Measurements from ENCODE around the gene PATJ. TPM values are rescaled to one million over a fixed set of nuclear protein-coding genes. Genes with fewer than 3 reads are reported as not detected.
"Not testable (repeated sequence)": the region's sequence is repeated elsewhere in the genome, so short reads cannot be mapped to it uniquely, and the experiment has no call there.

PATJ gene
- total RNA-seq, 2 donors from 2014 or later = 15.2 to 23.5 TPM

- no peak for DNase-seq (ENCODE audit: low spot score)
- intact Hi-C loops (cut with DNase I) = no loop called here
Observed at GRCh38 chr1:61864489-61864888, 122.2 kb downstream of the PATJ start.

GRCh38 chr1:61865646-61866220 lies 123.5 kb downstream of the PATJ start:
- intact Hi-C loops (cut with DNase I) = no loop called here

GRCh38 chr1:61869691-61870109 lies 127.4 kb downstream of the PATJ start:
- DNase-seq (ENCODE audit: low spot score) = no peak
- intact Hi-C loops (cut with DNase I) = no loop called here

More at GRCh38 chr1:61865646-61866220, 123.5 kb downstream of the PATJ start:
- DNase-seq (ENCODE audit: low spot score) = no peak

GRCh38 chr1:61872206-61872605 lies 129.9 kb downstream of the PATJ start:
- intact Hi-C loops (cut with DNase I) = no loop called here
- DNase-seq (ENCODE audit: low spot score) = no peak

GRCh38 chr1:61873581-61873980 lies 131.3 kb downstream of the PATJ start:
- intact Hi-C loops (cut with DNase I) = no loop called here
- DNase-seq (ENCODE audit: low spot score) = no peak

GRCh38 chr1:61873994-61874393 lies 131.7 kb downstream of the PATJ start:
- DNase-seq (ENCODE audit: low spot score) = no peak
- intact Hi-C loops (cut with DNase I) = no loop called here

- DNase-seq (ENCODE audit: low spot score) = no peak
- intact Hi-C loops (cut with DNase I) = no loop called here
Observed at GRCh38 chr1:61875198-61875597, 132.9 kb downstream of the PATJ start.

- intact Hi-C loops (cut with DNase I); DNase-seq (ENCODE audit: low spot score): not testable (repeated sequence)
Observed at GRCh38 chr1:61879887-61880474, 137.7 kb downstream of the PATJ start.

- intact Hi-C loops (cut with DNase I) = no loop called here
- no peak for DNase-seq (ENCODE audit: low spot score)
Observed at GRCh38 chr1:61887076-61887867, 145.0 kb downstream of the PATJ start.

- DNase-seq (ENCODE audit: low spot score) = no peak
Observed at GRCh38 chr1:61887931-61888564, 145.8 kb downstream of the PATJ start.

GRCh38 chr1:61888808-61889207 lies 146.5 kb downstream of the PATJ start:
- intact Hi-C loops (cut with DNase I) = no loop called here
- no peak for DNase-seq (ENCODE audit: low spot score)

More at GRCh38 chr1:61887931-61888564, 145.8 kb downstream of the PATJ start:
- intact Hi-C loops (cut with DNase I) = no loop called here

- intact Hi-C loops (cut with DNase I); DNase-seq (ENCODE audit: low spot score): not testable (repeated sequence)
Observed at GRCh38 chr1:61890435-61890834, 148.2 kb downstream of the PATJ start.

GRCh38 chr1:61892977-61893376 lies 150.7 kb downstream of the PATJ start:
- intact Hi-C loops (cut with DNase I) = no loop called here
- DNase-seq (ENCODE audit: low spot score) = no peak

GRCh38 chr1:61894296-61894695 lies 152.0 kb downstream of the PATJ start:
- DNase-seq (ENCODE audit: low spot score); intact Hi-C loops (cut with DNase I): not testable (repeated sequence)

- no peak for DNase-seq (ENCODE audit: low spot score)
- intact Hi-C loops (cut with DNase I) = no loop called here
Observed at GRCh38 chr1:61895175-61895574, 152.9 kb downstream of the PATJ start.

- DNase-seq (ENCODE audit: low spot score) = no peak
- intact Hi-C loops (cut with DNase I) = no loop called here
Observed at GRCh38 chr1:61898658-61899057, 156.4 kb downstream of the PATJ start.

- DNase-seq (ENCODE audit: low spot score) = no peak
- intact Hi-C loops (cut with DNase I) = no loop called here
Observed at GRCh38 chr1:61904354-61904753, 162.1 kb downstream of the PATJ start.

GRCh38 chr1:61907102-61907501 lies 164.8 kb downstream of the PATJ start:
- intact Hi-C loops (cut with DNase I) = no loop called here

GRCh38 chr1:61910035-61910434 lies 167.8 kb downstream of the PATJ start:
- no peak for DNase-seq (ENCODE audit: low spot score)
- intact Hi-C loops (cut with DNase I) = no loop called here

More at GRCh38 chr1:61907102-61907501, 164.8 kb downstream of the PATJ start:
- no peak for DNase-seq (ENCODE audit: low spot score)

Data from posterior vena cava (tissue), 2 donors.